NCI-H146 treated with DMSO at 0.1 percent for 48 hours (cell line): ENCODE data around the gene MYH11.
"Not testable (repeated sequence)": the region's sequence is repeated elsewhere in the genome, so short reads cannot be mapped to it uniquely, and the experiment has no call there.

Experiments
- DNase-seq: peaks from one replicate; lab custom pipeline; 2025; ENCODE audit not compliant: unreplicated experiment; lab: John Stamatoyannopoulos, UW

The MYH11 gene

GRCh38 chr16:15811481-15812400 lies 45.1 kb downstream of the MYH11 start:
- DNase-seq: no peak

- DNase-seq: no peak
These were observed 45.9 kb downstream of the MYH11 start for GRCh38 chr16:15810949-15811348.

GRCh38 chr16:15810411-15810810 lies 46.4 kb downstream of the MYH11 start:
- DNase-seq: no peak

- DNase-seq: not testable (repeated sequence)
These were observed 47.5 kb downstream of the MYH11 start for GRCh38 chr16:15809297-15809696.

- no peak for DNase-seq
These were observed 48.8 kb downstream of the MYH11 start for GRCh38 chr16:15808071-15808470.

GRCh38 chr16:15807603-15808009 lies 49.2 kb downstream of the MYH11 start:
- DNase-seq: no peak

- no peak for DNase-seq
These were observed 53.2 kb downstream of the MYH11 start for GRCh38 chr16:15803618-15804017.

GRCh38 chr16:15799851-15800495 lies 56.9 kb downstream of the MYH11 start:
- no peak for DNase-seq

- DNase-seq: no peak
These were observed 58.2 kb downstream of the MYH11 start for GRCh38 chr16:15798671-15799070.

GRCh38 chr16:15796885-15797284 lies 59.9 kb downstream of the MYH11 start:
- DNase-seq: no peak

- DNase-seq: no peak
These were observed 61.2 kb downstream of the MYH11 start for GRCh38 chr16:15795615-15796014.

- DNase-seq: no peak
These were observed 64.3 kb downstream of the MYH11 start for GRCh38 chr16:15792563-15792971.

- DNase-seq: no peak
These were observed 66.4 kb downstream of the MYH11 start for GRCh38 chr16:15790458-15790857.

GRCh38 chr16:15789816-15790215 lies 67.0 kb downstream of the MYH11 start:
- not testable (repeated sequence) for DNase-seq

- no peak for DNase-seq
These were observed 68.0 kb downstream of the MYH11 start for GRCh38 chr16:15788846-15789239.

- DNase-seq: no peak
These were observed 70.3 kb downstream of the MYH11 start for GRCh38 chr16:15786501-15786900.

GRCh38 chr16:15785386-15786059 lies 71.3 kb downstream of the MYH11 start:
- no peak for DNase-seq

GRCh38 chr16:15783985-15784384 lies 72.8 kb downstream of the MYH11 start:
- no peak for DNase-seq

- DNase-seq: no peak
These were observed 74.1 kb downstream of the MYH11 start for GRCh38 chr16:15782573-15783365.

GRCh38 chr16:15781650-15782049 lies 75.2 kb downstream of the MYH11 start:
- no peak for DNase-seq

- no peak for DNase-seq
These were observed 76.0 kb downstream of the MYH11 start for GRCh38 chr16:15780805-15781204.
